ENCODE data around the gene TMEM253. TPM values are rescaled to one million over a fixed set of nuclear protein-coding genes. Genes with fewer than 3 reads are reported as not detected.

TMEM253 gene
- total RNA-seq, 4 donors from 2014 or later: 0.81 to 3.1 (median 2.8) TPM; not detected in 1

GRCh38 chr14:21109377-21110138 is 8.7 kb downstream of the TMEM253 start:
- H3K27ac ChIP-seq: no peak overlapping the region
- peaks cover 9 to 25% of the 10 kb centered on the region in 2 donors for H3K4me1 ChIP-seq
- no peaks in the 10 kb centered on the region for H3K36me3 ChIP-seq
- H3K27me3 ChIP-seq: no peaks in the 10 kb centered on the region
- TF ChIP-seq CTCF (IDR thresholded peaks at IDR 0.05): no peak
- no peak for TF ChIP-seq POLR2A (IDR thresholded peaks at IDR 0.05)
- intact Hi-C loops (cut with DNase I): no loop called here
- DNase-seq: no peak
- no peaks in the 10 kb centered on the region for H3K9me3 ChIP-seq
- WGBS, 2 donors: 85% methylated on average over 6 of the region's 6 CpGs
- no peak overlapping the region for H3K4me3 ChIP-seq (replicated peaks in 1 of 3)

- Histone ChIP-seq H3K4me3 (replicated peaks in 1 of 3) (no peak overlapping the region), H3K4me1 (peaks cover 2 to 5% of the 10 kb centered on the region in 2 donors), H3K27ac (no peak overlapping the region), H3K27me3 (no peaks in the 10 kb centered on the region), H3K36me3 (no peaks in the 10 kb centered on the region), H3K9me3 (no peaks in the 10 kb centered on the region)
- 87 to 89% methylated on average over 4 of the region's 4 CpGs for WGBS, 2 donors
- DNase-seq: no peak
- TF ChIP-seq CTCF (IDR thresholded peaks at IDR 0.05) (no peak), POLR2A (IDR thresholded peaks at IDR 0.05) (no peak)
- intact Hi-C loops (cut with DNase I): no loop called here
Measured at GRCh38 chr14:21112255-21112654, 11.4 kb downstream of the TMEM253 start.

GRCh38 chr14:21113369-21113768 is 12.5 kb downstream of the TMEM253 start:
- no peak for DNase-seq
- intact Hi-C loops (cut with DNase I): no loop called here
- H3K4me1 ChIP-seq: no peaks in the 10 kb centered on the region
- 94 to 96% methylated on average over 2 of the region's 2 CpGs for WGBS, 2 donors
- H3K27ac ChIP-seq: no peak overlapping the region
- no peaks in the 10 kb centered on the region for H3K36me3 ChIP-seq
- no peaks in the 10 kb centered on the region for H3K27me3 ChIP-seq
- no peaks in the 10 kb centered on the region for H3K9me3 ChIP-seq
- TF ChIP-seq POLR2A (IDR thresholded peaks at IDR 0.05) (no peak), CTCF (IDR thresholded peaks at IDR 0.05) (no peak)
- no peak overlapping the region for H3K4me3 ChIP-seq (replicated peaks in 1 of 3)

- intact Hi-C loops (cut with DNase I): no loop called here
- H3K4me3 ChIP-seq (replicated peaks in 1 of 3): no peak overlapping the region
- no peaks in the 10 kb centered on the region for H3K27me3 ChIP-seq
- WGBS, 2 donors: 93 to 95% methylated on average over 3 of the region's 3 CpGs
- no peak overlapping the region for H3K27ac ChIP-seq
- TF ChIP-seq CTCF (IDR thresholded peaks at IDR 0.05): no peak
- TF ChIP-seq POLR2A (IDR thresholded peaks at IDR 0.05): no peak
- no peaks in the 10 kb centered on the region for H3K4me1 ChIP-seq
- no peaks in the 10 kb centered on the region for H3K36me3 ChIP-seq
- DNase-seq: no peak
- no peaks in the 10 kb centered on the region for H3K9me3 ChIP-seq
Measured at GRCh38 chr14:21118933-21119332, 18.1 kb downstream of the TMEM253 start.

- DNase-seq: no peak
- no peak overlapping the region for H3K27ac ChIP-seq
- intact Hi-C loops (cut with DNase I): no loop called here
- H3K4me3 ChIP-seq (replicated peaks in 1 of 3): no peak overlapping the region
- no peaks in the 10 kb centered on the region for H3K36me3 ChIP-seq
- no peaks in the 10 kb centered on the region for H3K9me3 ChIP-seq
- WGBS, 2 donors: 75 to 78% methylated on average over 6 of the region's 6 CpGs
- no peaks in the 10 kb centered on the region for H3K27me3 ChIP-seq
- no peaks in the 10 kb centered on the region for H3K4me1 ChIP-seq
- TF ChIP-seq CTCF (IDR thresholded peaks at IDR 0.05) (no peak), POLR2A (IDR thresholded peaks at IDR 0.05) (no peak)
Measured at GRCh38 chr14:21120686-21121085, 19.8 kb downstream of the TMEM253 start.

Data from thyroid gland (tissue), 4 donors.